Measurements from ENCODE around the gene SPTSSA.

GRCh38 chr14:34409721-34410120 is 52.3 kb downstream of the SPTSSA start:
- TF ChIP-seq CTCF (conservative IDR thresholded peaks at IDR 0.05; ENCODE audit: low read depth, low read length) (no peak), EZH2 (IDR thresholded peaks at IDR 0.05; ENCODE audit: borderline replicate concordance, low read depth, low read length, poor library complexity, severe bottlenecking) (no peak)

Measured in A673 (cell line).